Activated CD4-positive, alpha-beta T cell treated with anti-CD3 and anti-CD28 coated beads for 36 hours (primary cell): ENCODE results near the gene TBC1D1. TPM values are rescaled to one million over a fixed set of nuclear protein-coding genes. Genes with fewer than 3 reads are reported as not detected.

ENCODE experiments used
- ATAC-seq: fragments of 200-7000 bp; cut with Tn5 transposase; one replicate; pipeline ENCODE4 v1.10.0; 2021; ENCODE audit warnings: mild to moderate bottlenecking, moderate library complexity
- CTCF ChIA-PET: fragments of 350-600 bp; sonication (Branson Sonifier 250); formaldehyde crosslinking; loops from one replicate; lab custom pipeline; 2021; ENCODE audit warnings: antibody characterized with exemption; lab: Charles Lee
- POLR2A ChIA-PET: fragments of 350-600 bp; sonication (Branson Sonifier 250); formaldehyde crosslinking; loops from one replicate; lab custom pipeline; 2021; ENCODE audit warnings: antibody characterized with exemption, inconsistent platforms; lab: Charles Lee
- DNase-seq: peaks from one replicate; pipeline ENCODE4 v3.0.0-alpha.2; 2020
- H3K27ac Mint-ChIP-seq: one replicate; pipeline ENCODE4 v1.8.0; 2021; ENCODE audit warnings: mixed read lengths
- H3K27me3 Mint-ChIP-seq: one replicate; pipeline ENCODE4 v1.8.0; 2021; ENCODE audit warnings: mixed read lengths
- H3K36me3 Mint-ChIP-seq: one replicate; pipeline ENCODE4 v1.8.0; 2021; ENCODE audit warnings: low read depth, mixed read lengths
- H3K4me1 Mint-ChIP-seq: one replicate; pipeline ENCODE4 v1.8.0; 2021; ENCODE audit warnings: mixed read lengths
- H3K4me3 Mint-ChIP-seq: one replicate; pipeline ENCODE4 v1.8.0; 2021; ENCODE audit warnings: mild to moderate bottlenecking, moderate library complexity, mixed read lengths
- H3K9me3 Mint-ChIP-seq: one replicate; pipeline ENCODE4 v1.8.0; 2021; ENCODE audit warnings: low read depth, mixed read lengths
- intact Hi-C, 2 experiments: fragments of 100-400 bp; cut with DNase I in 1 of 2; cut with micrococcal nuclease in 1 of 2; formaldehyde crosslinking; loops; one replicate each; pipeline versions ENCODE4 v1.14.2 to v1.15.1; 2022 to 2024; cut with DNase I, micrococcal nuclease
- total RNA-seq, 2 experiments: library from RNA; stranded (reverse); gene quantifications; one replicate each; pipeline ENCODE4 v1.2.3, GENCODE V29; 2021

The TBC1D1 gene
- total RNA-seq, 2 experiments from 2014 or later, result 60.8 to 71.8 TPM

GRCh38 chr4:38037612-38038011 lies 146.7 kb downstream of the TBC1D1 start:
- no peak for ATAC-seq
- POLR2A ChIA-PET, result no interaction called here
- Mint-ChIP-seq H3K4me1 (no peaks in the 10 kb centered on the region), H3K4me3 (no peak overlapping the region), H3K36me3 (peaks cover 11% of the 10 kb centered on the region), H3K9me3 (no peaks in the 10 kb centered on the region), H3K27ac (no peak overlapping the region), H3K27me3 (no peaks in the 10 kb centered on the region)
- DNase-seq, result no peak
- intact Hi-C loops, result loop anchor here in 1 of 2 experiments (10.0 kb wide), 2 partner anchors 163 to 433 kb away; no protein-coding TSS in a partner anchor
- CTCF ChIA-PET, result interaction anchor here (0.6 to 1.2 kb wide), 2 partner anchors 146 to 167 kb away, joined by 3 read pairs; no protein-coding TSS in a partner anchor

GRCh38 chr4:38040619-38041018 lies 149.7 kb downstream of the TBC1D1 start:
- Mint-ChIP-seq H3K4me1 (no peaks in the 10 kb centered on the region), H3K4me3 (no peak overlapping the region), H3K27me3 (no peaks in the 10 kb centered on the region), H3K9me3 (no peaks in the 10 kb centered on the region), H3K27ac (no peak overlapping the region), H3K36me3 (peaks cover 17% of the 10 kb centered on the region)
- ATAC-seq (no peak), DNase-seq (no peak)
- ChIA-PET CTCF (interaction anchor here (1.9 kb wide), 1 partner anchor 237 kb away, joined by 9 read pairs; no protein-coding TSS in a partner anchor), POLR2A (no interaction called here)
- intact Hi-C loops, result no loop called here

- CTCF ChIA-PET, result interaction anchor here (0.6 to 0.8 kb wide), 2 partner anchors 65 to 133 kb away, joined by 4 read pairs; no protein-coding TSS in a partner anchor
- H3K4me3 Mint-ChIP-seq, result no peak overlapping the region
- ATAC-seq (no peak), DNase-seq (no peak)
- peaks cover 10% of the 10 kb centered on the region for H3K36me3 Mint-ChIP-seq
- POLR2A ChIA-PET, result interaction anchor here (0.6 kb wide), 1 partner anchor 87 kb away, joined by 3 read pairs; no protein-coding TSS in a partner anchor
- no peaks in the 10 kb centered on the region for H3K4me1 Mint-ChIP-seq
- H3K27me3 Mint-ChIP-seq, result no peaks in the 10 kb centered on the region
- intact Hi-C loops, result no loop called here
- no peaks in the 10 kb centered on the region for H3K9me3 Mint-ChIP-seq
- H3K27ac Mint-ChIP-seq, result no peak overlapping the region
These were observed 153.2 kb downstream of the TBC1D1 start for GRCh38 chr4:38044060-38044459.

- ATAC-seq (no peak), DNase-seq (no peak)
- ChIA-PET CTCF (interaction anchor here (0.7 to 1.5 kb wide), 4 partner anchors 10 to 235 kb away, joined by 3 to 4 read pairs (median 3); no protein-coding TSS in a partner anchor), POLR2A (interaction anchor here (0.6 kb wide), 1 partner anchor 86 kb away, joined by 3 read pairs; no protein-coding TSS in a partner anchor)
- intact Hi-C loops, result no loop called here
- no peak overlapping the region for H3K27ac Mint-ChIP-seq
- no peaks in the 10 kb centered on the region for H3K9me3 Mint-ChIP-seq
- no peak overlapping the region for H3K4me3 Mint-ChIP-seq
- H3K27me3 Mint-ChIP-seq, result no peaks in the 10 kb centered on the region
- H3K36me3 Mint-ChIP-seq, result peaks cover 13% of the 10 kb centered on the region
- H3K4me1 Mint-ChIP-seq, result no peaks in the 10 kb centered on the region
These were observed 154.6 kb downstream of the TBC1D1 start for GRCh38 chr4:38045289-38045988.

GRCh38 chr4:38046727-38047489 lies 156.0 kb downstream of the TBC1D1 start:
- Mint-ChIP-seq H3K4me3 (no peak overlapping the region), H3K27me3 (no peaks in the 10 kb centered on the region), H3K27ac (no peak overlapping the region), H3K9me3 (no peaks in the 10 kb centered on the region), H3K36me3 (peaks cover 13% of the 10 kb centered on the region), H3K4me1 (no peaks in the 10 kb centered on the region)
- ATAC-seq, result no peak
- POLR2A ChIA-PET, result no interaction called here
- no peak for DNase-seq
- intact Hi-C loops, result no loop called here
- CTCF ChIA-PET, result interaction anchor here (1.1 kb wide), 1 partner anchor 32 kb away, joined by 3 read pairs; no protein-coding TSS in a partner anchor

GRCh38 chr4:38049545-38050170 lies 158.8 kb downstream of the TBC1D1 start:
- POLR2A ChIA-PET, result no interaction called here
- CTCF ChIA-PET, result interaction anchor here (1.0 kb wide), 1 partner anchor 111 kb away, joined by 3 read pairs; no protein-coding TSS in a partner anchor
- Mint-ChIP-seq H3K4me1 (no peaks in the 10 kb centered on the region), H3K27ac (no peak overlapping the region), H3K9me3 (no peaks in the 10 kb centered on the region), H3K27me3 (no peaks in the 10 kb centered on the region), H3K36me3 (peaks cover 13% of the 10 kb centered on the region), H3K4me3 (no peak overlapping the region)
- intact Hi-C loops, result no loop called here
- no peak for DNase-seq
- ATAC-seq, result no peak

- Mint-ChIP-seq H3K36me3 (peaks cover 13% of the 10 kb centered on the region), H3K4me1 (no peaks in the 10 kb centered on the region), H3K27me3 (no peaks in the 10 kb centered on the region), H3K27ac (no peak overlapping the region), H3K4me3 (no peak overlapping the region), H3K9me3 (no peaks in the 10 kb centered on the region)
- ATAC-seq (no peak), DNase-seq (no peak)
- CTCF ChIA-PET, result interaction anchor here (0.6 to 0.7 kb wide), 2 partner anchors 34 to 176 kb away, joined by 3 to 4 read pairs; no protein-coding TSS in a partner anchor
- POLR2A ChIA-PET, result interaction anchor here (0.7 kb wide), 1 partner anchor 14 kb away, joined by 3 read pairs; no protein-coding TSS in a partner anchor
- intact Hi-C loops, result no loop called here
These were observed 159.9 kb downstream of the TBC1D1 start for GRCh38 chr4:38050560-38051350.

GRCh38 chr4:38055566-38055965 lies 164.7 kb downstream of the TBC1D1 start:
- Mint-ChIP-seq H3K4me1 (no peaks in the 10 kb centered on the region), H3K36me3 (peaks cover 19% of the 10 kb centered on the region), H3K27me3 (no peaks in the 10 kb centered on the region), H3K4me3 (no peak overlapping the region), H3K9me3 (no peaks in the 10 kb centered on the region), H3K27ac (no peak overlapping the region)
- intact Hi-C loops, result no loop called here
- DNase-seq (no peak), ATAC-seq (no peak)
- ChIA-PET POLR2A (no interaction called here), CTCF (interaction anchor here (1.2 to 1.4 kb wide), 2 partner anchors 13 to 452 kb away, joined by 3 read pairs; no protein-coding TSS in a partner anchor)

GRCh38 chr4:38056011-38056685 lies 165.3 kb downstream of the TBC1D1 start:
- Mint-ChIP-seq H3K4me3 (no peak overlapping the region), H3K27ac (no peak overlapping the region), H3K36me3 (peaks cover 22% of the 10 kb centered on the region), H3K27me3 (no peaks in the 10 kb centered on the region), H3K9me3 (no peaks in the 10 kb centered on the region), H3K4me1 (no peaks in the 10 kb centered on the region)
- intact Hi-C loops, result no loop called here
- ATAC-seq (no peak), DNase-seq (no peak)
- CTCF ChIA-PET, result interaction anchor here (0.6 to 1.2 kb wide), 2 partner anchors 453 to 838 kb away, joined by 3 to 4 read pairs; no protein-coding TSS in a partner anchor
- POLR2A ChIA-PET, result no interaction called here

- ATAC-seq (no peak), DNase-seq (no peak)
- intact Hi-C loops, result no loop called here
- POLR2A ChIA-PET, result no interaction called here
- Mint-ChIP-seq H3K9me3 (no peaks in the 10 kb centered on the region), H3K36me3 (peaks cover 22% of the 10 kb centered on the region), H3K27ac (no peak overlapping the region), H3K4me3 (no peak overlapping the region), H3K27me3 (no peaks in the 10 kb centered on the region), H3K4me1 (peaks cover 14% of the 10 kb centered on the region)
- CTCF ChIA-PET, result no interaction called here
These were observed 167.3 kb downstream of the TBC1D1 start for GRCh38 chr4:38058151-38058550.
